Stimulated activated CD8-positive, alpha-beta memory T cell treated with anti-CD3 and anti-CD28 coated beads, Interleukin-15, amount 100 ng/mL, for 48 hours (primary cell): Measurements from ENCODE around the gene PRSS33.

Experiments used
- DNase-seq, 2 donors: peaks; one replicate each; pipeline ENCODE4 v3.0.0-alpha.2; 2020; ENCODE audit warnings: low read depth in 2 of 2

The PRSS33 gene

GRCh38 chr16:2787406-2787805, at the start of gene PRSS33:
TSS of gene PRSS33 (minus strand) at chr16:2787560. CDS start at chr16:2786547, 1,013 bp downstream.
- DNase-seq: no peak

GRCh38 chr16:2836646-2837508, 49.5 kb upstream of the PRSS33 start:
- no peak for DNase-seq

DNA sequence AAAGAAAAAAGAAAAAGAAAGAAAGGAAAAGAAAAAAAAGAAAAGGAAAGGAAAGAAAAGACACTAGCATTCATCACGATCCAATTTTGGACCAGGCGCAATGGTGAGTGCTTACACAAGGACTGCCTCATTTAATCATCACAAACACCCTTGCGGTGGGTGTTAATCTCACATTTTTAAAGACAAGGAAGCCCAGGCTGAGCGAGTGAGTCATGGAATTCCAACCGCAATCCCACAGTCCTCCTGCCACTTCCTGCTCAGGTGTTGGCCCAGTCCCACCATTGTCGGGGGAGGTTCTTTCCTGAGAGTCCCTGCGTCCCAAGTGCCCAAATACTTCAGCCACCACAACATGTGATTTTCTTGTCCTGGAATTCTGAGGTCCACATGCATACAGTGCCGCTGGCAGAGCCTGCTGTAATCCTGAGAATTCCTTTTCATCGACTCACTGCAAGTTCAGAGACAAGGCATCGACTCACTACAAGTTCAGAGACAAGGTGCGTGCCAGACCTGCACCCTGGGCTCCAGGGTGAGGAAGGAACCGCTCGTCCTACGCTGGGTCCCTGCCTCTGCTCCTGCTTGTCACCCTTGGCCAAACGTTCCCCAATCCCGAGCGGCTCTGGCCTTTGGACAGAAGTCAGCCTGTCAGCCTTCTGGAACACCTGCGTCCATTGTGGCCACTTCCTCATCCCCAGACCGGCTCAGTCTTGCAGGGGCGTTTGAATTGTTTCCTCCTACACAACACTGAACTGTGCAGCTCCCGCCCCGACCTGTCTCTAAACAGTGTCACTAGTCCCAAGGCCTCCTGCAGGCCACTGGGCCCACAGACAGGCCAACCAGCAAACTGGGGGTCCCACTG, 48.5 kb upstream of the PRSS33 start:
- no peak for DNase-seq

- no peak for DNase-seq
These were observed 47.6 kb upstream of the PRSS33 start for GRCh38 chr16:2834968-2835367.

- no peak for DNase-seq
These were observed 46.4 kb upstream of the PRSS33 start for GRCh38 chr16:2833776-2834175.

- no peak for DNase-seq
These were observed 43.8 kb upstream of the PRSS33 start for GRCh38 chr16:2831203-2831602.

DNA sequence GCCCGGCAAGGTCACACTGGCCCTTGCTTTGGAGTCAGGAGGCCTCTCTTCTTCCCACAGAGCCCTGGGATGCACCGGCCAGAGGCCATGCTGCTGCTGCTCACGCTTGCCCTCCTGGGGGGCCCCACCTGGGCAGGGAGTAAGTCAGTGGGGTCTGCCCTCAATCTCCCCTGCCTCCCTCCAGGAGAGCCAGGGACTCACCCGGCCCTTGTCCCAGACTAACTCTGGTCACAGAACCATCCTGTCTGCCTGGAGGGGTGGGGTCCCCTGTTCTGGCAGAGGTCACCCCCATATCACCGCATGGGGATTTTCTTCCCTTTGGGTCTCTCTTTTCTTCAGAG, 43.0 kb upstream of the PRSS33 start:
- DNase-seq: no peak

- no peak for DNase-seq
These were observed 42.4 kb upstream of the PRSS33 start, which contains the start of gene ZG16B for GRCh38 chr16:2829501-2830354. TSS of gene ZG16B (plus strand) at chr16:2830303. CDS start at chr16:2830442, 139 bp downstream.

DNA sequence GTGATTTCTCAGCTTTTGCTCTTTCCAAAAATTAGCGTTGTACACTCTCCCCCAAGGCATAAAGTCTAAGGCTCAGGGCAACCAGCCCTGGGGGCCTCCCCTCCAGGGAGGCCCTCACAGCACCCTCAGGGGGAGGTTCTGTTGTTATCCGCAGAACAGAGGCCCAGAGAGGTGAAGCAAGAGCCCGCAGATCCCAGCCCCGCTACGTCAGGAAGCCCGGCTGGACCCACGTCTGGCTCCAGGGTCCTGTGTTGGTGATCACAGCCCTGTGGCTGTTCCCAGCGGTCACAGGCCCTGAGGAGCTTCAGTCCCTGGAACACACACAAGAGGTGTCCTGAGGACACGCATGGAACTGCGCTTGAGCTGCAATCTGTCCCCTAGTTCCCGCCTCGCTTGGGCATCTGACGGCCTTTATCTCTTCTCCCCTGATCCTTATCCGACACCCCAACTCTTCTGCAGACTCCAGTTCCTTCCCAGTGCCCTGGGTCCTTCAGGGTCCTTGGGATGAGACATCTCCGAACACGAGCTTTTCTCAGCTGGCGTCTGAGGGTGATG, 41.6 kb upstream of the PRSS33 start:
- no peak for DNase-seq

- DNase-seq: no peak
These were observed 41.1 kb upstream of the PRSS33 start for GRCh38 chr16:2828521-2828840.

- no peak for DNase-seq
These were observed 40.6 kb upstream of the PRSS33 start for GRCh38 chr16:2827831-2828520.

- DNase-seq: no peak
These were observed 40.0 kb upstream of the PRSS33 start for GRCh38 chr16:2827374-2827791.

DNA sequence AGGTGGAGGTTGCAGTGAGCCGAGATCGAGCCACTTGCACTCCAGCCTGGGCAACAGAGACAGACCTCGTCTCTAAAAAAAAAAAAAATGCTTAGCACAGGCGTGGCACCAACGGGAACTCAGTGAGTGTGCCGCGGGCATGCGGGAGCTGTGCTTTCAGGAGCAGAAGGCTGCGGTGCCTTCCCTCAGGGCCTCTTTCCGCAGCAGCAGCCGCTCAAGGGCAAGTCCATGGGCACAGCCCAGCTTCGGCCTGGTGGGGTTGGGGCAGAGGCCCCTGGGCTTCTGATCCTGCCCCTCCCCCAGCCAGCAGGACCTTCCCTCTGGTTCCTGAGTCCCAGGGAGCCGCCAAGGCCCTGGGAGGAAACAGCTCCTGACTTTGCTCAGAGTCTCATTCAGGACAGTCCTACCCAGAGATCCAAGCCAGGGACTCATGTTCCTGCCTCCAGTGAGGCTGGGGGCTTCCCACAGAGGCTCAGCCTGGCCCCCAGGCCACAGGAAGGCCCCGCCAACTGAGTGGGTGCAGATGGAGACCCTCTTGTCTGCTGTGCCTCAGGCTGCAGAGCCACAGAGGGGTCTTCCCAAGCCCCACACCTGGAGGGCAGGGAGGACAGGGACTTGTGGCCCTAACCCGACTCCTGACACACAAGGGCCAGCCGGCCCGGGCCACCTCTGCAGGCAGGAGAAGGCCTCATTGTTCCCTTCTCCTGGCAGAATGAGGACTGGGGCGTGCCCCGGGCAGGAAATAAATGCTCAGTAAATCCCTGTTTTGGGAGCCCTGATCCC, 39.4 kb upstream of the PRSS33 start:
- no peak for DNase-seq

DNA sequence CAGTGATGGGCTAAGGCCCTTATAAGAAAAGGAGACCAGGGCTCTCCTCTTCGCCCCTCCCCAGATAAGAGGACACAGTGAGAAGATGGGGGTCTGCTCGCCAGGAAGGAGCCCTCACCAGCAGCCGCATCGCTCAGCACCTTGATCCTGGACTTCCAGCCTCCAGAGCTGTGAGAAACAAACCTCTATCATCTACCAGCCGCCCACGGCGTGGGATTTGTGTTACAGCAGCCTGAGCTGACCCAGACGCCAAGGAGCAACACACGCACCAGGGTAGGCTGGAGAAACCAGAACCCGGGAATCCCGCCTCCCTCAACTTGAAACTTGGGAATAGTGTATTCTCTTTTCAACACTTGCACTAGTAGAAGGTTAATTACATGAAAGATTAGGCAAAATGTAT, 38.5 kb upstream of the PRSS33 start:
- DNase-seq: no peak

DNA sequence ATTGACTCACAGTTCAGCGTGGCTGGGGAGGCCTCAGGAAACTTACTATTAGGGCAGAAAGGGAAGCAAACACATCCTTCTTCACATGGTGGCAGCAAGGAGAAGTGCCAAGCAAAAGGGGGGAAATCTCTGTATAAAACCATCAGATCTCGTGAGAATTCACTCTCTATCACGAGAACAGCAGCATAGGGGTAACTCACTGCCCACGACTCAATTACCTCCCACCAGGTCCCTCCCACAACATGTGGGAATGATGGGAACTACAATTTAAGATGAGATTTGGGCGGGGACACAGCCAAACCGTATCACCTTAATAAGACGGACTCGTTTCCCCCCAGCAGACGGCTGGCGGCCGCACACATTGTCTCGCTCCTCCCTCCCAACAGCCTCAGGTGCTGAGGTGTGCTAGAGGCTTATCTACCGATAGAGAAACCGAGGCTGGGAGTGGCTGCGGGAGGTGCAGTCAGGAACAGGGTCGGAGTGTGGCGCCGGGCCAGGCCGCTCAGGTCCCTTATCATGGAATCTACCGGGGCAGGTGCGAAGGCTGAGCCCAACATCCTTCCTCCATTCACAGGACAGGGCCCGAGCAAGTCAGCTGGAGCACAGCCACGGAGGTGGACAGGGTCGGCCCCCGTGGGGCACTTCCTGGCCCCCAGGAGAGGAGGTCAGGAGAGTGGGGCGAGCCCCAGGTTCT, 37.8 kb upstream of the PRSS33 start:
- no peak for DNase-seq

GRCh38 chr16:2824626-2825025, 37.3 kb upstream of the PRSS33 start:
- DNase-seq: no peak

GRCh38 chr16:2822496-2822895, 35.1 kb upstream of the PRSS33 start:
- no peak for DNase-seq

DNA sequence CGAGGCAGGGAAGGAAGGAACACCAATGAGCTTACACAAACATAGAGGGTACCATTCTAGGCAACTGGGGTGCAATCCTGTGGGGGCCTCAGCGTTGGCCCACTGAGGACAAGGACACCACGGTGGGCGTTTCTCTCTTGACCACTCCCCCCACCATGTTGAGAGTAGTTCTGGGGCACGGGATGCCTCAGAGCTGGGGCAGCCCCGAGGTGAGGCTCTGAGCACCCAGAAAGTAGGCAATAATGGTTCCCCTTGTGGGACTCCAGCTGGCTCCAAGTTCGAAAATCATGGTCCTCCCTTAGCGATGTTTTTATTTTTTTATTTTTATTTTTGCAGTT, 34.8 kb upstream of the PRSS33 start:
- DNase-seq: no peak

DNA sequence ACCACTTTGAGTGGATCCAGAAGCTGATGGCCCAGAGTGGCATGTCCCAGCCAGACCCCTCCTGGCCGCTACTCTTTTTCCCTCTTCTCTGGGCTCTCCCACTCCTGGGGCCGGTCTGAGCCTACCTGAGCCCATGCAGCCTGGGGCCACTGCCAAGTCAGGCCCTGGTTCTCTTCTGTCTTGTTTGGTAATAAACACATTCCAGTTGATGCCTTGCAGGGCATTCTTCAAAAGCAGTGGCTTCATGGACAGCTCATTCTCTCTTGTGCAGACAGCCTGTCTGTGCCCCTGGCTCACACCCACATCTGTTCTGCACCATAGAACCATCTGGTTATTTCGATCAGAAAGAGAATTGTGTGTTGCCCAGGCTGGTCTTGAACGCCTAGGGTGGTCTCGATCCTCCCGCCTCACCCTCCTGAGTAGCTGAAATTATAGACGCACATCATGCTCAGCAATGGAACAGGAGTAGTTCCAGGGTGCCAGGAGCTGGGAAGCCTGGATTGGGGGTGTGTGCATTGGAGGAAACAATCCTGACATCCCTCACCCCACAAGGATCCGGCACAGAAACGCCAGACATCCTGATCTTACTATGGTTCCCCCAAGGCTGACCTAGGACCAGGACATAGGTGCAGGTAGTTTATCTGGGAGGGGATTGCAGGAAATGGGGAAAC, 34.3 kb upstream of the PRSS33 start:
- no peak for DNase-seq
